ENCODE measurements around the gene VPS13D.

VPS13D gene

DNA sequence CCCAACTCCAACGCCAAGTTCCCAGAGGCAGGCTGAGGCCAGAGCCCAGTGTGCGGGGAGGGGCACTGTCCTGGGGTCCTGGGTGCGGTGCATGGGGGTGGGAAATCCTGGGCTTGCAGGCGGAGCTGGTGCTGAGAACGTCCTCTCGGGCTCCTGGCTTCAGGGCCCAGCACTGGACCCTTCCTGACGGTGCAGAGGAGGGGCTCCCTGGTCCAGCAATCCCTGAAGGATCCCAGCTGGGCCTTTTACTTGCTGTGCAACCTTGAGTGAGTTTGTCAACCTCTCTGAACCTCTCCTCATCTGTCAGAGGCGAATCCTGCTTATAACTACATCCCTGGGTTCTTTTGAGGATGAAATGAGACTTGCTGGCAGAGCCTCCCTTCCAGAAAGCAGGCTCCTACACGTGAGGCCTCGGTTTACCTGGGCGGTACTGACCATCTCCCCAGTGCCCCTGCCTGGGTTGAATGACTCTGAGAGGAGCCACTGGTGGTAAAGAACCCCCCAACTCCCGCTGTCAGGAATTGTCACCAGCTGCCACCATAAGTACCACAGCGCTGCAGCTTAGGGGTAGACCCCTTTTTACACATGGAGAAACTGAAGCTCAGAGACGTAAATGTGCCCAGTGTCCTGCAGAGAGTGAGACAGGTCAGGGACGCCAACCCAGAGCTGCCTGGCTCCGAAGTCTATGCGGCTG is 310.9 kb downstream of the VPS13D start:
- DNase-seq (ENCODE audit: low spot score) = no peak

GRCh38 chr1:12541274-12542137 is 311.7 kb downstream of the VPS13D start:
- DNase-seq (ENCODE audit: low spot score) = no peak

- no peak for DNase-seq (ENCODE audit: low spot score)
These were observed 312.3 kb downstream of the VPS13D start for GRCh38 chr1:12542138-12542465.

- no peak for DNase-seq (ENCODE audit: low spot score)
These were observed 313.1 kb downstream of the VPS13D start for GRCh38 chr1:12542616-12543592.

- DNase-seq (ENCODE audit: low spot score) = no peak
These were observed 313.9 kb downstream of the VPS13D start for GRCh38 chr1:12543740-12544154.

DNA sequence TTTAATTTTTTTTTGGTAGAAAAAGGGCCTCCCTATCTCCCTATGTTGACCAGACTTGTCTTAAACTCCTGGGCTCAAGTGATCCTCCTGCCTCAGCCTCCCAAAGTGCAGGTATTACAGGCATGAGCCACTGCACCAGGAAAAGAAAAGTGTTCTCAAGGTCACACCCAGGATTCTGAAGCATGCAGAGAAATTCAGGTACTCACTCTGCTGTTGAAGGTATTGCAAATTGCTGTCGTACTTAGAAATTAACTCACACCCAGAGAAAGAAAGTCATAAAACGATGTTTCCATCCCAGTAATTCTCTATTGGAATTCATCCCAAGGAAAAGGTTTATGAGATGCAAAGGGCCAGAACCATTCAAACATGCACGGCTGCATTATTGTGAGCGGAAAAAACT is 314.5 kb downstream of the VPS13D start:
- DNase-seq (ENCODE audit: low spot score) = no peak

DNA sequence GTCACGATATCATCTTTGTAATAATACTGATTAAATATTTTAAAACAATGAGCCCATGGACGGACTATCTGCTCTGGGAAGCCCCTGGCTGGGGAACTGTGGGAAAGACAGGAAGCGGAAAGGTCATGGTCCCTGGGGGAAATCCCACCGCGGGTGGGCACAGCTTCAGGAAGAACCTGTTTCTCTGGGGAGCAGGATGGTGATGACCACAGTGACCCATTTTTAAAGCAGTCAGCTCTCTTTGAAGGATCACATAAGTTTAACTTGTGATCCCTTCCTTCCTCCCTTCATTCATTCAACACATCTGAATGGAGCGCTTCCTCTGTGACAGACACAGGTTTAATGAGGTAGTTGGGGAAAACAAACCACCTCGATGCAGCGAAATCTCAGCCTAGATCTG is 315.2 kb downstream of the VPS13D start:
- no peak for DNase-seq (ENCODE audit: low spot score)

GRCh38 chr1:12546771-12547585 is 317.1 kb downstream of the VPS13D start:
- no peak for DNase-seq (ENCODE audit: low spot score)

DNA sequence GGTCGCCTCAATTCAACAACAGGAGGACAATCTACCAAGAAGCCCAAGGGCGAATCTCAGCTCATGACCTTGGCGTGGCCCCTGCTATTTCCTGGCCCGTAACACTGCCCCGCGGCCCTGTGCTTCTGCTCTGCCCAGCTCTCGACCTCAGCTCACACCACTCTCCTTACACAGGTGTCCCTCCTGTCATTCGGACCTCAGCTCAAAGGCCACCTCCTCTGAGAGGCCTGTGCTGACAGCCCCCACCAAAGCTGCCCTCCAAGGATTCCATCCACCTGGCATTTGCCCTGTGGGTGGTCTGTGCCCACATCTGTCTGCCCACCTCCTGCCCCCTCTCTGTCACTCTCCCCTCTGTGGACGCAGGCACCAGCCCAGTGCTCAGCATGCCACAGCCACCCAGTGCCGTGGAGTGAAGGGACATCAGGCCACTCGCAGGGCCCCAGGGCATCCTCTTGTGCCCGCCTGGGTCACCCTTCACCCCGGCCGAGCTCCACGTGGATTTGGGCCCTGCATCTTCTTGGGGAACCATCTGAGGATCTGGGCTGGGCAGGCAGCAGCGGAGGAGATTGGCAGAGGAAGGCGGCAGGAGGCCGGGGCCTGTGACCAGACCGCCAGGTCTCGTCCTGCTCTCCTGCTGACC is 317.9 kb downstream of the VPS13D start:
- no peak for DNase-seq (ENCODE audit: low spot score)

GRCh38 chr1:12548279-12548972 is 318.6 kb downstream of the VPS13D start:
- DNase-seq (ENCODE audit: low spot score) = no peak

DNA sequence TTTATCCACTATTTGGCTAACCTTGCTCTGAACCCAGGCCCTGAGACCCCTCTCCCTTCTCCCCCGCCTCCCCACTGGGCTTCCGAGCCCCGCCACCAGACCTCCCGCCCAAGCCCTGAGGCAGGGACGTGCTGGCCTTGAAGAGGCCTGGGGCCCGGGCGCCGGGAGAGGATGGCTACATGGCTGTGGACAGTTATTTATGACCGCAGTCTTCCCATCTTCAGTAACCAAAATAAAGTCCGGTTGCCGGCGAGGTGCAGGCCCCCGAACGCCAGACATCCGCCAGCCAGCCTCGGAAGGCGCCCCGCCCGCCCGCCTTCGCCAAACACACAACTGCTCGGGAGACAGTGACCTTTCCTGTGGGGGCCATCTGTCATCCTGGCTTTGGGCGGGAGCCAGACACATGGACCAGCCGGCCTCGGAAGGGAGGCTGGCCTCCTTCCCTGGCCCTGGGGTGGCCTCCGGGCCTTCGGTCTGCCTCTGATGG is 319.2 kb downstream of the VPS13D start:
- DNase-seq (ENCODE audit: low spot score) = no peak

DNA sequence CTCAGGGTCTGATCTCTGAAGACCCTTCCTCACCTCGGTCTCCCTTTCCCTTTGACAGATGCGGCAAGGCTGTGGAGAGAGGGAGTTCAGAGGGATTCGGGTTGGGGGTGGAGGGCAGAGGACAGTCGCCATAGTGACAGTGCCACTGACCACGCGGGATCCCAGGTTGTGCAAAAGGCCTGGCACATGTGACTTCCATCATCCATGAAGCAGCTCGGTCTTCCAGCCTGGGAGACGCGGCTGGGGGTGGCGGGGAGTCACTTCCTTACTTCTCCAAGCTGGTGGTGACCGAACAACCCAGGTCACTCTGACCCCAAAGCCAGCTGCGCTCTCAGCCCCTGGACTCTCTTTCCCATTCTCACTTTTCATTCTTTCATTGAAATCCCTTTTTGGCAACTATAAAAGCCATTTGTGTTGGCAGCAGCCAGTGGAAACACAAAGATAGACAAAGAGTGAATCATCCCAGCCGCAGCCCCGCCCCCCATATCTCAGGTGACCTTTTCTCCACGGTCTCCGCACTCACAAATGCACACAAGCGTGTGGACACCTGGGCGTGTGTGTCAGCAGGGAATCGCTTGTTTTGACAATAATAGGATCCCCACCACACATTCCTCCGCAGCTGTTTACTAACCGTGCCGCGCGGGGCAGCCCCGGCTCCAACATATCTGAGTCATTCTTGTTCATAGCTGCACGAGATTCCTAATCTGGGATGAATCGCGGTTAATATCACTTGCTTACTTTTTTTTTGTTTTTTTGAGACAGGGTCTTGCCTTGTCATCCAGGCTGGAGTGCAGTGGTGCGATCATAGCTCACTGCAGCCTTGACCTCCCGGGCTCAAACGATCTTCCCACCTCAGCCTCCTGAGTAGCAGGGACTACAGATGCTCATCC is 319.9 kb downstream of the VPS13D start:
- DNase-seq (ENCODE audit: low spot score) = peak; percentile 10

- DNase-seq (ENCODE audit: low spot score) = no peak
These were observed 321.8 kb downstream of the VPS13D start for GRCh38 chr1:12551584-12551983.

DNA sequence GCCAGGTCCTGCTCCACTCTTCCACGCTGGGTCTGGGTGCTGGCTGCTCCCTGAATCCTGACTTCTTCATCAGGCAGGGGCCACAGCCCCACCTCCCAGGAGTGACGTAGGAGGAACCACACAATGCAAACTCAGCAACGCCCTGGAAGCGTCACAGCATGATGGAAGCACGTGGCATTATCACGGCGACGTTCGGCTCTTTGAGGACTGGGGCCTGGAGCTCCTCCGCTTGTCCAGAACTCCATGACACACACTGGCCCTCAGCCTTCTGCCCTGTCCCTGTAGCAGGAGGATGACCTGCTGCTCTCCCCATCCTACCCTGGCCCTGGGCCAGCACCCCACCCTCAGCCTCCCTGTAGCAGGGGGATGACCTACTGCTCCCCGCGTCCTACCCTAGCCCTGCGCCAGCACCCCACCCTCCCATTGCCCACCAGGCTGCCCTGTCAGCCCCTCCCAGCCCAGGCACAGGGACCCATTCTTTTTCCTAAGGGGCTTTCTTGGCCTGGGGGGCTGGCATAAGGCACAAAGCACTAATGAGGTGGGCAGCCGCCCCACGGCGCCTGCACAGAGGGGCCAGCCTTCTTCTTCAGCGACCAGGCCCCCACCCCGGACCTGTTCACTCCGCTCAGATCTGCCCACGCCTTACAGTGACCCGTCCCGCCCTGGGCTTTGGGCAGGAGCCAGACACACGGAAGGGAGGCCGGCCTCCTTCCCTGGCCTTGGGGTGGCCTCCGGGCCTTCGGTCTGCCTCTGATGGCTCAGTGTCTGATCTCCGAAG is 322.5 kb downstream of the VPS13D start:
- no peak for DNase-seq (ENCODE audit: low spot score)

DNA sequence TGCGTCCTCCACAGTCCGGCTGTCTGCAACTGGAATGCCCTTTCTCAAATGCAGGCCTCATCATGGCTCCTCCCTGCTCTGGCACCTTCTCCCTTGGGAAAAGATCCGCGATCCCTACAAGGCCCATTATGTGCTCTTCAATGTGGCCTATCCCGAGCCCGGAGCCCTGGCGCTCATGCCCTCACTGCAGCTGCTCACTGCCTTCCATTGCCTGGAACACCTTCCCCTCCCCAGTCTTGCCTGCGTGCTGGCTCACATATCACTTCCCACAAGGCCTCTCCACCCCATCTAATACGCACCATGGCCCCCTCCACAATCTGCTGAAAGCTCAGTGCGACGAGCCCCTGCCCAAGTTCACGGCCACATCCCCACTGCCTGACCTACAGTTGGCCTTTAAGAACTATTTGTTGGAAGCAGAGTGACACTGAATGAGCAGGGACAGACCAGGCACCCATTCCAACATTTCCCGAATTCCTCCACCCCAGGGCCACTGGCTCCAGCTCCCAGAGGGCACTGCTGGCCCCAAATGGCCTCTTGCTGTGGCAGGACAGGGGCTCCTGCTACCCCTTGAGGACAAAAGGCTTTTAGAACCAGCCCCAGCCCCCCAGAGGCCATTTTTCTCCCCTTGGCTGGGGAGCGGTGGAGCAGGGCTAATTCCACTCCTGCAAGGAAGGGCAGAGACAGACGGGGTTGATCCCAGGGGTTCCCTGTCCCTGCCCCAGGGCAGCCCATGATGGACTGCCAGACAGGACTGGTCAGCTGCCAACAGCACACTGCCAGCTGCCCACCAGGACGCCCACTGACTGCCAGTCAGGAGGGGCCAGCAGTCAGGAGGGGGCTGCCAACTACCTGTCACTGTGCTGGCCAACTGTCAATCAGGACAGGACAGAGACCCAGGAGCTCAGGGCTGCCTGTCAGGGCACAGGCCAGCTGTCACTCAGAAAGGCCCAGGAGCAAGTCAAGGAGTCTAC is 323.4 kb downstream of the VPS13D start:
- DNase-seq (ENCODE audit: low spot score) = no peak

GRCh38 chr1:12553963-12554362 is 324.1 kb downstream of the VPS13D start:
- peak; percentile 61 for DNase-seq (ENCODE audit: low spot score)

All from NAMALWA (cell line).